Measurements from ENCODE around the gene TARS2.

DNA sequence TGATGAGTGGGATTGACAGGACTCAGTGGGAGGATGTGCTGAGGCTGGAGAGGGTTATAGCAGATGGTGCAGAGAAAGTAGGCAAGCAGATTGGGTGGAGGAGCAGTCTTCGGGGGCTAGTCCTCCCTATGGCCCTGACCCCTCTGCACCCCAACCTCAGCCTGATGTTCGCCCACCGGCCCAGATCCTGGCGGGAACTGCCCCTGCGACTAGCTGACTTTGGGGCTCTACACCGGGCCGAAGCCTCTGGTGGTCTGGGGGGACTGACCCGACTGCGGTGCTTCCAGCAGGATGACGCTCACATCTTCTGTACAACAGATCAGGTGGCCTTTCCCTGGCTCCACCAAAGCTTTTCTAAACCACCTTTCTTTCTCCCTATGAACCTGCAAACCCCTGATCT is 11.1 kb downstream of the TARS2 start:
- no peak for TF ChIP-seq RFX5 (IDR thresholded peaks at IDR 0.05; ENCODE audit: low read depth, low read length)
- no peak for TF ChIP-seq CEBPB (IDR thresholded peaks at IDR 0.05; ENCODE audit: borderline replicate concordance in 1 of 2, low read depth in 2 of 2, low read length in 2 of 2)
- TF ChIP-seq MXI1 (IDR thresholded peaks at IDR 0.05; ENCODE audit: low read depth, low read length), result no peak
- no peak for TF ChIP-seq TAF1 (IDR thresholded peaks at IDR 0.05; ENCODE audit: borderline replicate concordance, low read depth, low read length)
- no peak for TF ChIP-seq NFIC (IDR thresholded peaks at IDR 0.05; ENCODE audit: low read depth, low read length)
- no peak for TF ChIP-seq POLR2A (IDR thresholded peaks at IDR 0.05; ENCODE audit: low read depth, low read length)
- no peak for TF ChIP-seq ESRRA (IDR thresholded peaks at IDR 0.05; ENCODE audit: low read length)
- no peak for TF ChIP-seq CHD1 (IDR thresholded peaks at IDR 0.05; ENCODE audit: low read depth, low read length)
- TF ChIP-seq, protein P1, sequence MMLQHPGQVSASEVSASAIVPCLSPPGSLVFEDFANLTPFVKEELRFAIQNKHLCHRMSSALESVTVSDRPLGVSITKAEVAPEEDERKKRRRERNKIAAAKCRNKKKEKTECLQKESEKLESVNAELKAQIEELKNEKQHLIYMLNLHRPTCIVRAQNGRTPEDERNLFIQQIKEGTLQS (IDR thresholded peaks at IDR 0.05; ENCODE audit: borderline replicate concordance, extremely low read depth, low read depth, low read length), result no peak
- TF ChIP-seq, protein P2, sequence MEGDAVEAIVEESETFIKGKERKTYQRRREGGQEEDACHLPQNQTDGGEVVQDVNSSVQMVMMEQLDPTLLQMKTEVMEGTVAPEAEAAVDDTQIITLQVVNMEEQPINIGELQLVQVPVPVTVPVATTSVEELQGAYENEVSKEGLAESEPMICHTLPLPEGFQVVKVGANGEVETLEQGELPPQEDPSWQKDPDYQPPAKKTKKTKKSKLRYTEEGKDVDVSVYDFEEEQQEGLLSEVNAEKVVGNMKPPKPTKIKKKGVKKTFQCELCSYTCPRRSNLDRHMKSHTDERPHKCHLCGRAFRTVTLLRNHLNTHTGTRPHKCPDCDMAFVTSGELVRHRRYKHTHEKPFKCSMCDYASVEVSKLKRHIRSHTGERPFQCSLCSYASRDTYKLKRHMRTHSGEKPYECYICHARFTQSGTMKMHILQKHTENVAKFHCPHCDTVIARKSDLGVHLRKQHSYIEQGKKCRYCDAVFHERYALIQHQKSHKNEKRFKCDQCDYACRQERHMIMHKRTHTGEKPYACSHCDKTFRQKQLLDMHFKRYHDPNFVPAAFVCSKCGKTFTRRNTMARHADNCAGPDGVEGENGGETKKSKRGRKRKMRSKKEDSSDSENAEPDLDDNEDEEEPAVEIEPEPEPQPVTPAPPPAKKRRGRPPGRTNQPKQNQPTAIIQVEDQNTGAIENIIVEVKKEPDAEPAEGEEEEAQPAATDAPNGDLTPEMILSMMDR (IDR thresholded peaks at IDR 0.05 in 2 of 3, conservative IDR thresholded peaks at IDR 0.05 in 1 of 3; ENCODE audit: control insufficient read depth in 2 of 3, extremely low read depth in 1 of 3, insufficient read depth in 1 of 3, low read depth in 3 of 3, low read length in 3 of 3), result no peak
- no peak for TF ChIP-seq JUNB (IDR thresholded peaks at IDR 0.05)
- no peak for TF ChIP-seq EZH2 (IDR thresholded peaks at IDR 0.05; ENCODE audit: borderline replicate concordance, control insufficient read depth, low read depth, low read length)
- TF ChIP-seq BRCA1 (IDR thresholded peaks at IDR 0.05; ENCODE audit: low read depth, low read length), result no peak
- TF ChIP-seq STAT1 (conservative IDR thresholded peaks at IDR 0.05), result no peak

All from GM12878 (cell line).